Cardiac muscle cell (in vitro differentiated cells and primary cell): ENCODE data around the gene ZNF316. TPM values are rescaled to one million over a fixed set of nuclear protein-coding genes. Genes with fewer than 3 reads are reported as not detected.

Experiments used
- DNase-seq, 2 donors: peaks; one replicate each; pipeline versions ENCODE4 v3.0.0 to v3.0.0-alpha.2; 2010 to 2017; ENCODE audit warnings: low read depth in 1 of 2, low spot score in 1 of 2
- H3K27ac ChIP-seq: fragments of 200-600 bp; sonication (generic); 2 replicates; pipeline ENCODE4 v1.5.1; 2016
- H3K27me3 ChIP-seq: fragments of 200-600 bp; sonication (generic); 2 replicates; pipeline ENCODE4 v1.6.0; 2016; ENCODE audit warnings: control low read depth
- H3K36me3 ChIP-seq: fragments of 200-600 bp; sonication (generic); 2 replicates; pipeline ENCODE4 v1.5.1; 2016; ENCODE audit warnings: control low read depth
- H3K4me1 ChIP-seq: fragments of 200-600 bp; sonication (generic); 2 replicates; pipeline ENCODE4 v1.8.1; 2017; ENCODE audit warnings: low read depth, mild to moderate bottlenecking, mixed run types
- H3K4me3 ChIP-seq: fragments of 200-600 bp; sonication (generic); 2 replicates; pipeline ENCODE4 v1.5.1; 2016; ENCODE audit warnings: mild to moderate bottlenecking
- H3K9me3 ChIP-seq: fragments of 200-600 bp; sonication (generic); 2 replicates; pipeline ENCODE4 v1.5.1; 2017; ENCODE audit warnings: low read depth, mild to moderate bottlenecking, control low read depth
- polyA plus RNA-seq: library from polyadenylated mRNA; unstranded; fragments of >200 nt; fragmentation: Nextera tagmentation; extraction: Ambion mirVana; gene quantifications from 2 replicates; pipeline ENCODE4 v1.2.1, GENCODE V29; 2016
- total RNA-seq: library from RNA; depleted of rRNA; stranded (reverse); fragments of >200 nt; gene quantifications from 2 replicates; pipeline ENCODE4 v1.2.3, GENCODE V29; 2016
- TF ChIP-seq, protein P1 (sequence below): IDR thresholded peaks from 2 replicates; pipeline ENCODE4 v1.5.1; 2012; ENCODE audit warnings: low read depth, mild to moderate bottlenecking, low read length

The ZNF316 gene
- total and polyA plus RNA-seq, 2 experiments from 2014 or later = 24.9 to 40.6 TPM

DNA sequence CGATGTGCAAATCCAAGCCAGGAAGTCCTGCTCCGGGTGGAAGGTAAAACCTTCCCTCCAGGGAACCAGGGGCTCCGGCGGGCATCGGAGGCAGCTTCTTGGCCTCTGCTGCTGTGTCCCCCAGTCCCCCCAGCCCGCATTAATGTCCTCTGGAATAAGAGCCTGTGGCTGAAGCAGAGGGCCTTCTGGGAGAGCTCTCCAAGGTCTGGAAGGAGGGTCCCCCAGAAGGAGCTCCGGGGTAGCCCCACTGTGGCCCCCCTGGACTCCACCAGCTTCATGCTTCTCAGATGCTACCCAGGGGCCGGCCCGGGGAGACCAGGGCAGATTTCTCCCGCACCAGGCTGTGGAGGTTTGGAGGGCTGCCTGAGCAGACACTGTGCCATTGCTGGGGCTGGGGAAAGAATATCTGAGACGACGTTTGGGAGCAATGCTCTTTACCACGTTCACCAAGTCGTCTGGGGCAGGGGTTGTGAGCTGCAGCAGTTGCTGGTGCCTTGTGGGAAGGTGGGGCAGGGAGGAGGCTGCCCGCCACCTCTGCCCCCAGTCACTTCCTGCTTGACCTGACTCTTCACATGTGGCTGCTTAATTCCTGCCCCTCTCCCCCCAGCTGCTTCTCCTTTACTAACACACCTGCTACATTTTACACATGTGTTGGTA is 13.4 kb upstream of the ZNF316 start:
- H3K27ac ChIP-seq = no peak overlapping the region
- no peaks in the 10 kb centered on the region for H3K4me1 ChIP-seq
- peaks cover 18% of the 10 kb centered on the region for H3K36me3 ChIP-seq
- no peaks in the 10 kb centered on the region for H3K9me3 ChIP-seq
- TF ChIP-seq, protein P1, sequence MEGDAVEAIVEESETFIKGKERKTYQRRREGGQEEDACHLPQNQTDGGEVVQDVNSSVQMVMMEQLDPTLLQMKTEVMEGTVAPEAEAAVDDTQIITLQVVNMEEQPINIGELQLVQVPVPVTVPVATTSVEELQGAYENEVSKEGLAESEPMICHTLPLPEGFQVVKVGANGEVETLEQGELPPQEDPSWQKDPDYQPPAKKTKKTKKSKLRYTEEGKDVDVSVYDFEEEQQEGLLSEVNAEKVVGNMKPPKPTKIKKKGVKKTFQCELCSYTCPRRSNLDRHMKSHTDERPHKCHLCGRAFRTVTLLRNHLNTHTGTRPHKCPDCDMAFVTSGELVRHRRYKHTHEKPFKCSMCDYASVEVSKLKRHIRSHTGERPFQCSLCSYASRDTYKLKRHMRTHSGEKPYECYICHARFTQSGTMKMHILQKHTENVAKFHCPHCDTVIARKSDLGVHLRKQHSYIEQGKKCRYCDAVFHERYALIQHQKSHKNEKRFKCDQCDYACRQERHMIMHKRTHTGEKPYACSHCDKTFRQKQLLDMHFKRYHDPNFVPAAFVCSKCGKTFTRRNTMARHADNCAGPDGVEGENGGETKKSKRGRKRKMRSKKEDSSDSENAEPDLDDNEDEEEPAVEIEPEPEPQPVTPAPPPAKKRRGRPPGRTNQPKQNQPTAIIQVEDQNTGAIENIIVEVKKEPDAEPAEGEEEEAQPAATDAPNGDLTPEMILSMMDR = no peak
- H3K27me3 ChIP-seq = no peaks in the 10 kb centered on the region
- no peak for DNase-seq
- no peak overlapping the region for H3K4me3 ChIP-seq

DNA sequence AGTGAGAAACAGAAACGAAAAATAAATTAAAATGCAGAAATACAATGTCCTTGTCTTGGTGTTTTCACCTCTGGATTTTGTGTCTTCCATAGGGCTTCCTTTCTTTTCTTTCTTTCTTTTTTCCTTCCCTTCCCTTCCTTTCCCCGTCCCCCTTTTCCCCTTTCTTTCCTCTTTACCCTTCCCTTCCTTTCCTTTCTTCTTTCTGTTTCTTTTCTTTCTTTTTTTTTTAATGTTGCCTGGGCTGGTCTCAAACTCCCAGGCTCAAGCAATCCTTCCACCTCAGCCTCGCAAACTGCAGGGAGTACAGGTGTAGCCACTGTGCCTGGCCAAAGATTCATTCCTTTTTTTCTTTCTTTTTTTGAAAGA is 12.9 kb upstream of the ZNF316 start:
- H3K4me1 ChIP-seq = no peaks in the 10 kb centered on the region
- H3K4me3 ChIP-seq = no peak overlapping the region
- H3K27ac ChIP-seq = no peak overlapping the region
- DNase-seq = no peak
- no peaks in the 10 kb centered on the region for H3K9me3 ChIP-seq
- TF ChIP-seq, protein P1 = no peak
- peaks cover 18% of the 10 kb centered on the region for H3K36me3 ChIP-seq
- no peaks in the 10 kb centered on the region for H3K27me3 ChIP-seq

DNA sequence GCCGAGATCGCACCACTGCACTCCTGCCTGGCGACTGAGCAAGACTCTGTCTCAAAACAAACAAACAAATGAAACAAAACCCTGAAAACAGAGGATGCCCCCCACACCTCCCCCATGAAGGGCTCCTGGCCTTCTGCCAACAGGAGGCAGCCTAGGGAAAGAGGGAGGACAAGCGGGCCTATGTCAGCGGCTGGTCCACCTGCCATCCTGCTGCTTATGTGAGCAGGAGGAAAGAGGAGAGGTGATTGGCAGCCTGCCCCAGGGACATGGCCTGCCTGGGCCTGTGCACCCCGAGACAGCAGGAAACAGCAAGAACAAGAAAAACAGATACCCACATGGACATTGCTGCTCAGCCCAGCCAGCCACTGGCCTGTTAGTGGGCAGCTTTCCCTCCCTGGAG is 9.1 kb upstream of the ZNF316 start:
- no peak overlapping the region for H3K27ac ChIP-seq
- H3K4me1 ChIP-seq = no peaks in the 10 kb centered on the region
- no peaks in the 10 kb centered on the region for H3K27me3 ChIP-seq
- TF ChIP-seq, protein P1 = no peak
- peaks cover 8% of the 10 kb centered on the region for H3K36me3 ChIP-seq
- no peak for DNase-seq
- H3K4me3 ChIP-seq = no peak overlapping the region
- H3K9me3 ChIP-seq = no peaks in the 10 kb centered on the region

DNA sequence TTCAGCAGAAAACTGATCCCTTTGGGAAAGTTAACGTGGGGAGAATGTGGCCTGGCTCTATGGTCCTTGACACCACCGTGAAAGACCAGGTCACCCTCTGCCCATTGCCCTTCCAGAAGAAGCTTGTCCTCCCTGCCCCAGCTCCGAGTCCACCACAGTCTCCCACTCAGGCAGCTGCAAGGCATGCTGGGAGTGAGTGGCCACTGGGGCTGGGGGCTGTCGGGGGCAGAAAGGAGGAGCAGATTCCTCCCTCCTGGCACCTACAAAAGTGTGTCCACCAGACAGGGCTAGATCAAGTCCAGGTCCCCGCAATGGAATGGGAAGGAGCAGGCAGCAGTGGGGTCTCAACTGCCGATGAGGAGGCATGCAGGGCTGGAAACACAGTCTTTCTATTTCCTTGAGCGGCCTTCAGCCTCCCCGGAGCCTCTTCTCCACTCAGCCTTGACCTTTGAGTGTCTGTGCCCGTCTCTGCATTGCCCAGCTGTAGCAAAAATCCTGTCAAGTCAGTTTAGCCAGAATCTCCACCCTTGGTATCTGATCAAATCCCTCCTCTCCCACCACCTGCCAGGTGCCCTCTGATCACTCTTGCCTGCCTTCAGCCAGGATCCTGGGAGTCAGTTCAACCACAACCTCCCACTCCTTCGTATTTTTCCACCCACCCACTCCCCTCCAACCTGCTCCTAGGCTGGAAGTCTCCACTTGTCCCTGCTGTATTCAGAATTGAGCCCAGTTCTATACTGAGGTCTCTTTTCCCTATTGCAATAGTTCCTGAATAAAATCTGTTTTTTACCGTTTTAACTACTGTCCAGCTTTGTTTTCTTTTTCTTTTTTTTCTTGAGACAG is 6.9 kb upstream of the ZNF316 start:
- DNase-seq = no peak
- Histone ChIP-seq H3K4me3 (no peak overlapping the region), H3K27ac (no peak overlapping the region), H3K4me1 (no peaks in the 10 kb centered on the region), H3K36me3 (no peaks in the 10 kb centered on the region), H3K27me3 (no peaks in the 10 kb centered on the region), H3K9me3 (no peaks in the 10 kb centered on the region)
- TF ChIP-seq, protein P1 = no peak

DNA sequence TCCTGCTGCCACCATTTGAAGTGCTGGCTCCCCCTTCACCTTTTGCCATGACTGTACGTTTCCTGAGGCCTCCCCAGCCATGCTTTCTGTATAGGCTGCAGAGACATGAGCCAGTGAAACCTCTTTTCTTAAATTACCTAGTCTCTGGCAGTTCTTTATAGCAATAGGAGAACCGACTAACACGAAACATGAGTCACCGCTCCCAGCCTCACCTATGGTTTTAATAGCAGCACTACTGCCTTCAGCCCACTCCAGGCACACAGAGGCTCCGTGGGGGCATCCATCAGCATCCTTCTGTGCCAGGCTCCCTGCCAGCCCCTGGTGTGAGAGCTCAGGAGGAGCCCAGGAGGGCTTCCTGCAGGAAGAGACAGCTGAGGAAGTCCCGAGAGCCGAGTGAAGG is 5.5 kb upstream of the ZNF316 start:
- DNase-seq = no peak
- H3K36me3 ChIP-seq = no peaks in the 10 kb centered on the region
- H3K9me3 ChIP-seq = no peaks in the 10 kb centered on the region
- peaks cover 4% of the 10 kb centered on the region for H3K4me1 ChIP-seq
- H3K4me3 ChIP-seq = no peak overlapping the region
- no peaks in the 10 kb centered on the region for H3K27me3 ChIP-seq
- TF ChIP-seq, protein P1 = no peak
- H3K27ac ChIP-seq = no peak overlapping the region
